Activated CD8-positive, alpha-beta T cell treated with anti-CD3 and anti-CD28 coated beads for 36 hours (primary cell): Measurements from ENCODE around the gene POLRMT. TPM values are rescaled to one million over a fixed set of nuclear protein-coding genes. Genes with fewer than 3 reads are reported as not detected.

Experiments used
- ATAC-seq: fragments of 200-7000 bp; cut with Tn5 transposase; one replicate; pipeline ENCODE4 v1.10.0; 2021; ENCODE audit warnings: mild to moderate bottlenecking, moderate library complexity
- CTCF ChIA-PET: fragments of 350-600 bp; sonication (Branson Sonifier 250); formaldehyde crosslinking; loops from one replicate; lab custom pipeline; 2021; ENCODE audit warnings: antibody characterized with exemption; lab: Charles Lee
- POLR2A ChIA-PET: fragments of 350-600 bp; sonication (Branson Sonifier 250); formaldehyde crosslinking; loops from one replicate; lab custom pipeline; 2021; ENCODE audit warnings: antibody characterized with exemption; lab: Charles Lee
- DNase-seq: peaks from one replicate; pipeline ENCODE4 v3.0.0-alpha.2; 2020
- H3K27ac Mint-ChIP-seq: one replicate; pipeline ENCODE4 v1.8.0; 2021; ENCODE audit warnings: mild to moderate bottlenecking, mixed read lengths
- H3K27me3 Mint-ChIP-seq: one replicate; pipeline ENCODE4 v1.8.0; 2021; ENCODE audit warnings: mixed read lengths
- H3K36me3 Mint-ChIP-seq: one replicate; pipeline ENCODE4 v1.8.0; 2021; ENCODE audit warnings: low read depth, mixed read lengths
- H3K4me1 Mint-ChIP-seq: one replicate; pipeline ENCODE4 v1.8.0; 2021; ENCODE audit warnings: low read depth, mixed read lengths
- H3K4me3 Mint-ChIP-seq: one replicate; pipeline ENCODE4 v1.8.0; 2021; ENCODE audit warnings: mild to moderate bottlenecking, moderate library complexity, mixed read lengths
- H3K9me3 Mint-ChIP-seq: one replicate; pipeline ENCODE4 v1.8.0; 2021; ENCODE audit warnings: mixed read lengths
- CTCF ChIP-seq: fragments of 200-600 bp; IDR thresholded peaks from one replicate; pipeline ENCODE4 v1.8.0; 2022; ENCODE audit warnings: antibody characterized with exemption, mild to moderate bottlenecking
- intact Hi-C: fragments of 100-400 bp; cut with micrococcal nuclease; formaldehyde crosslinking; loops from one replicate; pipeline ENCODE4 v1.10.0; 2022
- total RNA-seq, 2 experiments: library from RNA; stranded (reverse); gene quantifications; one replicate each; pipeline ENCODE4 v1.2.3, GENCODE V29; 2021

The POLRMT gene
- total RNA-seq, 2 experiments from 2014 or later, result 66.6 to 67.9 TPM

- intact Hi-C loops, result no loop called here
- ATAC-seq (no peak), DNase-seq (no peak)
- peaks cover 19% of the 10 kb centered on the region for H3K4me1 Mint-ChIP-seq
- H3K36me3 Mint-ChIP-seq, result peaks cover 29% of the 10 kb centered on the region
- ChIA-PET CTCF (no interaction called here), POLR2A (no interaction called here)
- no peaks in the 10 kb centered on the region for H3K27me3 Mint-ChIP-seq
- no peak overlapping the region for H3K4me3 Mint-ChIP-seq
- no peak for TF ChIP-seq CTCF
- no peaks in the 10 kb centered on the region for H3K9me3 Mint-ChIP-seq
- H3K27ac Mint-ChIP-seq, result no peak overlapping the region
These were observed 19.4 kb downstream of the POLRMT start for GRCh38 chr19:613732-614567.

GRCh38 chr19:612941-613340, 20.4 kb downstream of the POLRMT start:
- intact Hi-C loops, result no loop called here
- H3K9me3 Mint-ChIP-seq, result no peaks in the 10 kb centered on the region
- ATAC-seq (no peak), DNase-seq (no peak)
- peaks cover 19% of the 10 kb centered on the region for H3K4me1 Mint-ChIP-seq
- H3K36me3 Mint-ChIP-seq, result peaks cover 21% of the 10 kb centered on the region
- H3K27me3 Mint-ChIP-seq, result no peaks in the 10 kb centered on the region
- ChIA-PET CTCF (interaction anchor here (2.3 kb wide), 1 partner anchor 29 kb away, joined by 8 read pairs; no protein-coding TSS in a partner anchor), POLR2A (interaction anchor here (1.2 to 1.7 kb wide), 2 partner anchors 12 to 18 kb away, joined by 4 to 6 read pairs; no protein-coding TSS in a partner anchor)
- no peak overlapping the region for H3K27ac Mint-ChIP-seq
- no peak overlapping the region for H3K4me3 Mint-ChIP-seq
- no peak for TF ChIP-seq CTCF

- peak; percentile 71 for ATAC-seq
- Mint-ChIP-seq H3K27ac (peak overlapping the region; percentile 95), H3K4me1 (peaks cover 19% of the 10 kb centered on the region), H3K4me3 (peak overlapping the region; percentile 75), H3K36me3 (peaks cover 14% of the 10 kb centered on the region), H3K9me3 (no peaks in the 10 kb centered on the region), H3K27me3 (no peaks in the 10 kb centered on the region)
- TF ChIP-seq CTCF, result no peak
- ChIA-PET CTCF (interaction anchor here (0.6 to 2.3 kb wide), 3 partner anchors 28 to 80 kb away, joined by 3 to 8 read pairs (median 6); partner anchors contain the start of gene CDC34), POLR2A (interaction anchor here (1.6 to 1.7 kb wide), 2 partner anchors 10 to 20 kb away, joined by 4 to 6 read pairs; no protein-coding TSS in a partner anchor)
- peak; percentile 84 for DNase-seq
- intact Hi-C loops, result no loop called here
These were observed 21.9 kb downstream of the POLRMT start for GRCh38 chr19:611481-611868.

GRCh38 chr19:610801-611480, 22.4 kb downstream of the POLRMT start:
- TF ChIP-seq CTCF, result no peak
- DNase-seq (peak; percentile 75), ATAC-seq (peak; percentile 64)
- Mint-ChIP-seq H3K36me3 (peaks cover 14% of the 10 kb centered on the region), H3K9me3 (no peaks in the 10 kb centered on the region), H3K4me1 (peaks cover 19% of the 10 kb centered on the region), H3K27me3 (no peaks in the 10 kb centered on the region), H3K4me3 (peak overlapping the region; percentile 75), H3K27ac (peak overlapping the region; percentile 95)
- intact Hi-C loops, result no loop called here
- CTCF ChIA-PET, result interaction anchor here (0.6 to 2.3 kb wide), 2 partner anchors 27 to 62 kb away, joined by 3 to 8 read pairs; no protein-coding TSS in a partner anchor
- POLR2A ChIA-PET, result interaction anchor here (1.1 to 1.6 kb wide), 2 partner anchors 11 to 556 kb away, joined by 3 to 4 read pairs; no protein-coding TSS in a partner anchor
